Breast epithelium (tissue), 4 donors: Measurements from ENCODE around the gene ZNF428. TPM values are rescaled to one million over a fixed set of nuclear protein-coding genes. Genes with fewer than 3 reads are reported as not detected.
A peak's percentile ranks its signal among the peaks of the same experiment; 100 is the strongest.

Experiments
- DNase-seq, 2 donors: peaks; one replicate each; pipeline ENCODE4 v3.0.0-alpha.2; 2019; ENCODE audit warnings: low spot score in 2 of 2
- H3K27ac ChIP-seq, 2 donors: fragments of 200-600 bp; sonication (generic) in 1 of 2; one replicate each; pipeline ENCODE4 v1.5.1; 2016 to 2019; ENCODE audit warnings: mild to moderate bottlenecking in 1 of 2
- H3K27me3 ChIP-seq, 2 donors: fragments of 200-600 bp; sonication (generic) in 1 of 2; one replicate each; pipeline versions ENCODE4 v1.5.1 to v1.6.0; 2017 to 2019; ENCODE audit warnings: control low read depth in 1 of 2, mild to moderate bottlenecking in 1 of 2
- H3K36me3 ChIP-seq: fragments of 200-600 bp; one replicate; pipeline ENCODE4 v1.5.1; 2019
- H3K4me1 ChIP-seq, 2 donors: fragments of 200-600 bp; sonication (generic); one replicate each; pipeline ENCODE4 v1.5.1; 2016 to 2019; ENCODE audit warnings: control low read depth in 1 of 2
- H3K4me3 ChIP-seq, 3 donors: fragments of 200-600 bp; sonication (generic); 1 replicate in 2 of 3; 2 replicates in 1 of 3; pipeline ENCODE4 v1.5.1; 2016 to 2019; ENCODE audit warnings: mild to moderate bottlenecking in 3 of 3, moderate library complexity in 2 of 3
- H3K9me3 ChIP-seq, 2 donors: fragments of 200-600 bp; sonication (generic) in 1 of 2; one replicate each; pipeline ENCODE4 v1.5.1; 2016 to 2019; ENCODE audit warnings: control low read depth in 1 of 2
- CTCF ChIP-seq, 3 donors: fragments of 450-650 bp; IDR thresholded peaks; one replicate each; pipeline ENCODE4 v1.5.1; 2016 to 2017; ENCODE audit warnings: antibody characterized with exemption in 3 of 3, mild to moderate bottlenecking in 3 of 3, moderate library complexity in 3 of 3
- POLR2A ChIP-seq: fragments of 450-650 bp; IDR thresholded peaks from one replicate; pipeline ENCODE4 v1.6.1; 2016; ENCODE audit warnings: antibody characterized with exemption, mild to moderate bottlenecking, moderate library complexity
- POLR2AphosphoS5 ChIP-seq, 3 donors: sonication (generic); formaldehyde crosslinking; IDR thresholded peaks; one replicate each; pipeline ENCODE4 v1.6.1; 2017; ENCODE audit warnings: antibody characterized with exemption in 3 of 3
- intact Hi-C: fragments of 100-400 bp; cut with DNase I; formaldehyde crosslinking; loops from one replicate; pipeline ENCODE4 v1.15.1; 2023; ENCODE audit warnings: low total_unique reads
- total RNA-seq, 3 donors: library from RNA; depleted of rRNA; stranded (reverse); fragments of >200 nt; gene quantifications; one replicate each; pipeline ENCODE4 v1.1.0, GENCODE V29; 2016

The ZNF428 gene
- total RNA-seq, 3 donors from 2014 or later, result 24.7 to 31.1 (median 28.2) TPM

GRCh38 chr19:43625918-43626579, 6.6 kb upstream of the ZNF428 start:
- no peak for DNase-seq
- Histone ChIP-seq H3K27me3 (no peaks in the 10 kb centered on the region), H3K4me3 (no peak overlapping the region), H3K36me3 (no peaks in the 10 kb centered on the region), H3K4me1 (no peaks in the 10 kb centered on the region), H3K27ac (no peak overlapping the region), H3K9me3 (no peaks in the 10 kb centered on the region)
- no peak for TF ChIP-seq POLR2A
- TF ChIP-seq POLR2AphosphoS5 (IDR thresholded peaks at IDR 0.05), result no peak
- no peak for TF ChIP-seq CTCF (IDR thresholded peaks at IDR 0.05)
- intact Hi-C loops, result no loop called here

DNA sequence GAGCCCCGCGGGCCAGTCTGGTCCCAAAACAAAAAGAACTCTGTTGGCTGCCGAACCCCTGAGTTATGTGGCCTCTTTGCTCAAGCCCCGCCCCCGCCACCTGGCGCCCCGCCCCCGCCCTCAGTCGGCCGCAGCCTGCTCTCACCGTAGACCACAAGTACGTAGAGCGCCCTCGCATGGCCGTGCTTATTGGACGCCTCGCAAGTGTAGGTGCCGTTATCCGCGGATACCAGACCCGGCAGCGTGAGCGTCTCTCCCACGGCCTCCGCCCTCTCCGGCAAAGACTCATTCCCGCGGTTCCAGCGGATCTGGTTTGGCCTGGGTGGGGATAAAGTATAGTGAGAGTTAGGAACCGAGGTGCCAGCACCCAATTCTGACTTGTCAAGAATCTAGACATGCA, 5.5 kb upstream of the ZNF428 start:
- TF ChIP-seq POLR2A (no peak), POLR2AphosphoS5 (IDR thresholded peaks at IDR 0.05) (no peak), CTCF (IDR thresholded peaks at IDR 0.05) (no peak)
- Histone ChIP-seq H3K4me3 (no peak overlapping the region), H3K27ac (no peak overlapping the region), H3K36me3 (no peaks in the 10 kb centered on the region), H3K27me3 (no peaks in the 10 kb centered on the region), H3K4me1 (no peaks in the 10 kb centered on the region), H3K9me3 (no peaks in the 10 kb centered on the region)
- DNase-seq, result peak in 1 of 2 donors; percentile 58
- intact Hi-C loops, result no loop called here

DNA sequence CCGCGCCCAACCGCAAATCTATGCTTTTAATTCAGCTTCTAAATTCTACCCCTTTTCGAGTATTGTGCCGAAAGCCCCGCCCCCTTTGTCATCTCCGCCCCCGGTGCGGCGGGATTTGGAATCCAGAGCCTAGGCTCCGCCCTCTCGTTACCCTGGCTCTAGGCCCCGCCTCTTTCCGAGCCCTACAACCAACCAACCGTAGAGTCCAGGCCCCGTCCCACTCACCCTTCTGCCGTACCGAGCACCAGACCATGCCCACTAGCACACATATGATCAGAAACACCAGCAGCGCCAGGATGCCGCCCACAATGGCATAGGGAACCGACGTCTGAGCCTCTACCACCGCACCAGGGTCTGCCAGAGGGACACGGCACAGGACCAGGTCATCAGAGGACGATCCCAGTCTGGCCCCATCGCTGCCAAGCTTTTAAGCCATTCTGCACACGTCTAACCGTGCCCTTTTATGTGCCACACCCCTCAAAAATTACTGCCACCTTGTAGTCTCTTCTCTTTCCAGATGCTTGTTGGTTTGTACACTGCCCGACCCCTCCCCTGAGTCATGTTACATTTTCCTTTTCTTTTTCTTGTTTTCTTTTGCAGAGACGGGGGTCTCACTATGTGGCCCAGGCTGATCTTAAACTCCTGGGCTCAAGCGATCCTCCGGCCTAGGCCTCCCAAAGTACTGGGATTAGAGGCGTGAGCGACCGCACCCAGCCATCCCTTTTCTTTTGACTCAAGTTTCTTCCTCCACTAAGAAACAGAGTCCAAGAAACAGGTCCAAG, 4.7 kb upstream of the ZNF428 start:
- Histone ChIP-seq H3K36me3 (no peaks in the 10 kb centered on the region), H3K4me3 (no peak overlapping the region), H3K4me1 (no peaks in the 10 kb centered on the region), H3K27me3 (no peaks in the 10 kb centered on the region), H3K27ac (no peak overlapping the region), H3K9me3 (no peaks in the 10 kb centered on the region)
- intact Hi-C loops, result no loop called here
- DNase-seq, result no peak
- no peak for TF ChIP-seq POLR2AphosphoS5 (IDR thresholded peaks at IDR 0.05)
- TF ChIP-seq CTCF (IDR thresholded peaks at IDR 0.05), result no peak

GRCh38 chr19:43622956-43623355, 3.5 kb upstream of the ZNF428 start:
- H3K4me3 ChIP-seq, result no peak overlapping the region
- no peak for TF ChIP-seq POLR2AphosphoS5 (IDR thresholded peaks at IDR 0.05)
- no peak for TF ChIP-seq POLR2A
- no peak for TF ChIP-seq CTCF (IDR thresholded peaks at IDR 0.05)
- H3K27me3 ChIP-seq, result no peaks in the 10 kb centered on the region
- H3K9me3 ChIP-seq, result no peaks in the 10 kb centered on the region
- no peak overlapping the region for H3K27ac ChIP-seq
- no peak for DNase-seq
- no peaks in the 10 kb centered on the region for H3K4me1 ChIP-seq
- intact Hi-C loops, result no loop called here
- no peaks in the 10 kb centered on the region for H3K36me3 ChIP-seq

GRCh38 chr19:43622070-43622469, 2.6 kb upstream of the ZNF428 start:
- Histone ChIP-seq H3K4me3 (no peak overlapping the region), H3K9me3 (no peaks in the 10 kb centered on the region), H3K27me3 (no peaks in the 10 kb centered on the region), H3K27ac (no peak overlapping the region), H3K4me1 (no peaks in the 10 kb centered on the region), H3K36me3 (no peaks in the 10 kb centered on the region)
- no peak for DNase-seq
- intact Hi-C loops, result no loop called here
- TF ChIP-seq CTCF (IDR thresholded peaks at IDR 0.05) (no peak), POLR2AphosphoS5 (IDR thresholded peaks at IDR 0.05) (no peak), POLR2A (no peak)
